DMS 273 treated with DMSO at 0.1 percent for 48 hours (cell line): ENCODE data around the gene DAPK3.

ENCODE experiments used
- DNase-seq: peaks from one replicate; lab custom pipeline; 2025; lab: John Stamatoyannopoulos, UW

DAPK3 gene

GRCh38 chr19:3910105-3910504 is 60.8 kb downstream of the DAPK3 start:
- no peak for DNase-seq
